ENCODE data around the gene OGG1. TPM values are rescaled to one million over a fixed set of nuclear protein-coding genes. Genes with fewer than 3 reads are reported as not detected.

The OGG1 gene
- total and polyA plus RNA-seq, 12 donors, result 13.3 to 34.9 (median 21.9) TPM

- Histone ChIP-seq H3K9me3 (replicated peaks in 1 of 3) (no peaks in the 10 kb centered on the region), H3K4me3 (no peak overlapping the region), H3K4me1 (replicated peaks in 1 of 2) (peaks cover 4 to 10% of the 10 kb centered on the region in 2 donors), H3K36me3 (replicated peaks in 1 of 2) (no peaks in the 10 kb centered on the region), H3K27me3 (no peaks in the 10 kb centered on the region), H3K27ac (peak overlapping the region in 4 of 5 donors; percentile 52 to 77 (median 64))
- WGBS, 4 donors, result 17 to 26% (median 23%) methylated on average over 6 of the region's 6 CpGs
- intact Hi-C loops (cut with DNase I), result no loop called here
- DNase-seq, result peak; percentile 81 to 94 (median 91)
- no peak for TF ChIP-seq POLR2A (IDR thresholded peaks at IDR 0.05)
- peak; percentile 48 to 90 (median 88) for TF ChIP-seq CTCF (IDR thresholded peaks at IDR 0.05)
Observed at GRCh38 chr3:9715764-9716437, 33.9 kb upstream of the OGG1 start.

- Histone ChIP-seq H3K27me3 (no peaks in the 10 kb centered on the region), H3K9me3 (replicated peaks in 1 of 3) (no peaks in the 10 kb centered on the region), H3K36me3 (replicated peaks in 1 of 2) (no peaks in the 10 kb centered on the region), H3K4me1 (replicated peaks in 1 of 2) (peaks cover 4 to 10% of the 10 kb centered on the region in 2 donors), H3K4me3 (no peak overlapping the region), H3K27ac (no peak overlapping the region)
- no peak for DNase-seq
- WGBS, 4 donors, result 81 to 86% (median 83%) methylated on average over 5 of the region's 5 CpGs
- TF ChIP-seq CTCF (IDR thresholded peaks at IDR 0.05), result no peak
- no peak for TF ChIP-seq POLR2A (IDR thresholded peaks at IDR 0.05)
- intact Hi-C loops (cut with DNase I), result no loop called here
Observed at GRCh38 chr3:9716801-9717555, 32.8 kb upstream of the OGG1 start.

- Histone ChIP-seq H3K27me3 (no peaks in the 10 kb centered on the region), H3K4me1 (replicated peaks in 1 of 2) (peaks cover 4 to 10% of the 10 kb centered on the region in 2 donors), H3K4me3 (no peak overlapping the region), H3K9me3 (replicated peaks in 1 of 3) (no peaks in the 10 kb centered on the region), H3K27ac (no peak overlapping the region), H3K36me3 (replicated peaks in 1 of 2) (no peaks in the 10 kb centered on the region)
- intact Hi-C loops (cut with DNase I), result no loop called here
- no peak for TF ChIP-seq CTCF (IDR thresholded peaks at IDR 0.05)
- WGBS, 4 donors, result 84 to 94% (median 88%) methylated on average over 1 of the region's 1 CpG
- no peak for DNase-seq
Observed at GRCh38 chr3:9717563-9717962, 32.2 kb upstream of the OGG1 start.

GRCh38 chr3:9718118-9718517 is 31.6 kb upstream of the OGG1 start:
- TF ChIP-seq CTCF (IDR thresholded peaks at IDR 0.05) (no peak), POLR2A (IDR thresholded peaks at IDR 0.05) (no peak)
- Histone ChIP-seq H3K36me3 (replicated peaks in 1 of 2) (no peaks in the 10 kb centered on the region), H3K27ac (no peak overlapping the region), H3K27me3 (no peaks in the 10 kb centered on the region), H3K4me3 (no peak overlapping the region), H3K4me1 (replicated peaks in 1 of 2) (peaks cover 4 to 10% of the 10 kb centered on the region in 2 donors), H3K9me3 (replicated peaks in 1 of 3) (no peaks in the 10 kb centered on the region)
- no peak for DNase-seq
- WGBS, 4 donors, result 77 to 87% (median 82%) methylated on average over 4 of the region's 4 CpGs
- intact Hi-C loops (cut with DNase I), result no loop called here

All from adrenal gland (tissue), 12 donors.